PC-9 (cell line): ENCODE results near the gene CMPK2. TPM values are rescaled to one million over a fixed set of nuclear protein-coding genes. Genes with fewer than 3 reads are reported as not detected.

Source experiments
- BruUV-seq: library from RNA; stranded (reverse); fragments of 400-500 nt; replicated peaks from 2 replicates; lab custom pipeline; 2021; lab: Mats Ljungman, UMichigan
- CTCF ChIA-PET: fragments of 300-600 bp; sonication (Branson Sonifier 250); formaldehyde crosslinking; loops from one replicate; lab custom pipeline; 2022; ENCODE audit warnings: antibody characterized with exemption; lab: Charles Lee
- POLR2A ChIA-PET: fragments of 300-600 bp; sonication (Branson Sonifier 250); formaldehyde crosslinking; loops from one replicate; lab custom pipeline; 2022; ENCODE audit warnings: antibody characterized with exemption; ENCODE audit not compliant: unreplicated experiment; lab: Charles Lee
- DNase-seq, 2 experiments: peaks; one replicate each; pipeline versions ENCODE4 v3.0.0 to v3.0.0-alpha.2; 2015 to 2022; ENCODE audit warnings: mixed read lengths in 1 of 2
- H2AFZ ChIP-seq: fragments of 200-600 bp; sonication (generic); 2 replicates; pipeline ENCODE4 v1.8.1; 2017; ENCODE audit warnings: antibody characterized with exemption
- H3F3A ChIP-seq: fragments of 200-600 bp; sonication (generic); 2 replicates; pipeline ENCODE4 v1.8.1; 2017; ENCODE audit warnings: antibody characterized with exemption, mild to moderate bottlenecking, low read depth; ENCODE audit not compliant: insufficient read depth
- H3K27ac ChIP-seq: fragments of 200-600 bp; sonication (generic); 2 replicates; pipeline ENCODE4 v1.6.1; 2016; ENCODE audit warnings: mixed run types
- H3K27me3 ChIP-seq: fragments of 200-600 bp; sonication (generic); 2 replicates; pipeline ENCODE4 v1.6.1; 2016; ENCODE audit warnings: low read depth, mixed run types; ENCODE audit not compliant: insufficient read depth
- H3K36me3 ChIP-seq: fragments of 200-600 bp; sonication (generic); 2 replicates; pipeline ENCODE4 v1.6.1; 2016; ENCODE audit warnings: low read depth, mixed run types
- H3K4me1 ChIP-seq: fragments of 200-600 bp; sonication (generic); replicated peaks from 2 replicates; pipeline ENCODE4 v1.6.1; 2016; ENCODE audit warnings: mixed run types; ENCODE audit not compliant: insufficient read depth
- H3K4me2 ChIP-seq: fragments of 200-600 bp; sonication (generic); 2 replicates; pipeline ENCODE4 v1.6.1; 2017; ENCODE audit warnings: mixed run types
- H3K4me3 ChIP-seq: fragments of 200-600 bp; sonication (generic); 2 replicates; pipeline ENCODE4 v1.6.1; 2016; ENCODE audit warnings: mixed run types
- H3K79me2 ChIP-seq: fragments of 200-600 bp; sonication (generic); 2 replicates; pipeline ENCODE4 v1.6.1; 2017; ENCODE audit warnings: low read depth, mixed run types
- H3K9me2 ChIP-seq: fragments of 200-600 bp; sonication (generic); 2 replicates; pipeline ENCODE4 v1.8.1; 2017; ENCODE audit warnings: mild to moderate bottlenecking; ENCODE audit not compliant: insufficient read depth
- H3K9me3 ChIP-seq: fragments of 200-600 bp; sonication (generic); 2 replicates; pipeline ENCODE4 v1.8.1; 2016; ENCODE audit warnings: low read depth; ENCODE audit not compliant: insufficient read depth
- H4K20me1 ChIP-seq: fragments of 200-600 bp; sonication (generic); 2 replicates; pipeline ENCODE4 v1.8.1; 2017; ENCODE audit not compliant: insufficient read depth
- EZH2 ChIP-seq: fragments of 200-600 bp; sonication (generic); IDR thresholded peaks from 2 replicates; pipeline ENCODE4 v1.8.0; 2017; ENCODE audit warnings: antibody characterized with exemption, low read depth
- intact Hi-C: fragments of 100-400 bp; cut with micrococcal nuclease; formaldehyde crosslinking; loops from one replicate; pipeline ENCODE4 v1.10.0; 2022; ENCODE audit not compliant: unreplicated experiment
- total RNA-seq: library from RNA; stranded (reverse); gene quantifications from 2 replicates; pipeline ENCODE4 v1.2.3, GENCODE V29; 2021
- TF ChIP-seq, protein P1 (sequence below): fragments of 200-600 bp; sonication (generic); conservative IDR thresholded peaks from 2 replicates; pipeline ENCODE4 v1.6.1; 2017; ENCODE audit warnings: mixed run types, antibody characterized with exemption, mild to moderate bottlenecking, moderate library complexity

The CMPK2 gene
- total RNA-seq, 1 experiment from 2014 or later: not detected

GRCh38 chr2:6841537-6842287, 24.0 kb downstream of the CMPK2 start:
- POLR2A ChIA-PET: no interaction called here
- H3K9me2 ChIP-seq: no peaks in the 10 kb centered on the region
- DNase-seq: no peak
- no peaks in the 10 kb centered on the region for H3K27me3 ChIP-seq
- H3K36me3 ChIP-seq: no peaks in the 10 kb centered on the region
- CTCF ChIA-PET: no interaction called here
- TF ChIP-seq, protein P1, sequence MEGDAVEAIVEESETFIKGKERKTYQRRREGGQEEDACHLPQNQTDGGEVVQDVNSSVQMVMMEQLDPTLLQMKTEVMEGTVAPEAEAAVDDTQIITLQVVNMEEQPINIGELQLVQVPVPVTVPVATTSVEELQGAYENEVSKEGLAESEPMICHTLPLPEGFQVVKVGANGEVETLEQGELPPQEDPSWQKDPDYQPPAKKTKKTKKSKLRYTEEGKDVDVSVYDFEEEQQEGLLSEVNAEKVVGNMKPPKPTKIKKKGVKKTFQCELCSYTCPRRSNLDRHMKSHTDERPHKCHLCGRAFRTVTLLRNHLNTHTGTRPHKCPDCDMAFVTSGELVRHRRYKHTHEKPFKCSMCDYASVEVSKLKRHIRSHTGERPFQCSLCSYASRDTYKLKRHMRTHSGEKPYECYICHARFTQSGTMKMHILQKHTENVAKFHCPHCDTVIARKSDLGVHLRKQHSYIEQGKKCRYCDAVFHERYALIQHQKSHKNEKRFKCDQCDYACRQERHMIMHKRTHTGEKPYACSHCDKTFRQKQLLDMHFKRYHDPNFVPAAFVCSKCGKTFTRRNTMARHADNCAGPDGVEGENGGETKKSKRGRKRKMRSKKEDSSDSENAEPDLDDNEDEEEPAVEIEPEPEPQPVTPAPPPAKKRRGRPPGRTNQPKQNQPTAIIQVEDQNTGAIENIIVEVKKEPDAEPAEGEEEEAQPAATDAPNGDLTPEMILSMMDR: no peak
- TF ChIP-seq EZH2: no peak
- H3K9me3 ChIP-seq: peaks cover 28% of the 10 kb centered on the region
- no peaks in the 10 kb centered on the region for H3K4me1 ChIP-seq
- no peaks in the 10 kb centered on the region for H4K20me1 ChIP-seq
- H2AFZ ChIP-seq: no peak overlapping the region
- H3K4me3 ChIP-seq: no peak overlapping the region
- no peak overlapping the region for H3K4me2 ChIP-seq
- H3K79me2 ChIP-seq: no peaks in the 10 kb centered on the region
- no peaks in the 10 kb centered on the region for H3F3A ChIP-seq
- H3K27ac ChIP-seq: no peak overlapping the region
- BruUV-seq: no TSS peak
- intact Hi-C loops: no loop called here

DNA sequence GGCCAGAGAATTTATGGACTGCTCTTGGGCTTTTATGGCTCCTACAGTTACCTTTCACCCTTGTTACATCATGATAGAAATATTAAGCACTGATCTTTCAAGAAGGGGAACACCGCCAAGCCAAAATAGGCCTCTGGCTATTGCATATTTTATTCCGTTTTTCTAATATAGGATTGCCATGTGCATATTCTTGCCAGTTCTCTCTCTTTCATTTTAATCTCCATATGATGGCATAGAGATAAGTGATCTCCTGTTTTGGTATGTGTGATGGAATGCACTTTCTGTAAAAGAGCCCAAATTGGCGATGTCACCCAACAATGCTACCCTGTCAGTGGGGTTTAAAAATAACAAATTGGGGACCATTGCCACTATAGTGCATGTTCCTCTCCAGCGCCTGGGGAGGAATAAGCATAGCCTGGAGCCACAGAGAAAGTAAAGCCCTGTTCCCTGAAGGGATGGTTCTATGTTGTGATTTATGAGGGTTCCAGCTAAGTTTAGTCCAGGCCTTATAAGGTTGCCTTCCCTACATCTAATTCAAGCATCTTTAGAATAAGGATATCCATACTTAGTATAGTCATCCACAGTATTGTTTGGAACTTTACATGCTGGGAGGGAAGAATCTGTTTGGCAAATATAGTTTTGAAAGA, 26.9 kb downstream of the CMPK2 start:
- ChIA-PET CTCF (no interaction called here), POLR2A (no interaction called here)
- no peaks in the 10 kb centered on the region for H3K79me2 ChIP-seq
- no peaks in the 10 kb centered on the region for H3K27me3 ChIP-seq
- no TSS peak for BruUV-seq
- no peak overlapping the region for H2AFZ ChIP-seq
- H3K36me3 ChIP-seq: no peaks in the 10 kb centered on the region
- no peak for DNase-seq
- TF ChIP-seq EZH2: no peak
- TF ChIP-seq, protein P1: no peak
- no peaks in the 10 kb centered on the region for H3F3A ChIP-seq
- H3K4me2 ChIP-seq: no peak overlapping the region
- no peaks in the 10 kb centered on the region for H3K9me2 ChIP-seq
- H3K4me3 ChIP-seq: no peak overlapping the region
- peaks cover 3% of the 10 kb centered on the region; the same call in 1 of the 2 replicates for H3K9me3 ChIP-seq
- intact Hi-C loops: no loop called here
- no peak overlapping the region for H3K27ac ChIP-seq
- no peaks in the 10 kb centered on the region for H4K20me1 ChIP-seq
- no peaks in the 10 kb centered on the region for H3K4me1 ChIP-seq

DNA sequence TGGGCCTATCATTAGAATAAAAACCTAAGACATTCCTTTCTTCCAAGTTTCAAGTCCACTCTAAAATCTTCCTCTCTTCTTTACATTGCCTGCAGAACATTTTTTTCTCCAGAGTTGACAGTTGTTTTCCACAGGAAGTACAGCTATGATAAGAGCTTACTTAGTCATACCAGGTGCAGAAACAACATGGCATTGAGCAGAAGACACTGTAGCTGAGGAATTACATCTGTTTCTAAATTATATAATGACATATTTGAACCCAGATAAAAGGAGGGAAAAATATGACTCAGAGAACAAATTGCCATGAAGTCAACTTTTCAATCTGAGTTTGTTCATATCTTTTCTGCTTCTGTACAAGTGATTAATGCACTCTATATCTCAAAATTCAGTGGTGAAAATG, 30.2 kb downstream of the CMPK2 start:
- H3K4me2 ChIP-seq: no peak overlapping the region
- CTCF ChIA-PET: no interaction called here
- H3K9me2 ChIP-seq: no peaks in the 10 kb centered on the region
- no peak overlapping the region for H3K4me3 ChIP-seq
- TF ChIP-seq, protein P1: no peak
- no peak for TF ChIP-seq EZH2
- H4K20me1 ChIP-seq: no peaks in the 10 kb centered on the region
- H3F3A ChIP-seq: no peaks in the 10 kb centered on the region
- DNase-seq: no peak
- H3K27me3 ChIP-seq: no peaks in the 10 kb centered on the region
- H3K27ac ChIP-seq: no peak overlapping the region
- no peaks in the 10 kb centered on the region for H3K36me3 ChIP-seq
- H2AFZ ChIP-seq: no peak overlapping the region
- POLR2A ChIA-PET: no interaction called here
- H3K9me3 ChIP-seq: no peaks in the 10 kb centered on the region
- no peaks in the 10 kb centered on the region for H3K79me2 ChIP-seq
- intact Hi-C loops: no loop called here
- no peaks in the 10 kb centered on the region for H3K4me1 ChIP-seq
- BruUV-seq: no TSS peak
